IgD-negative memory B cell (primary cell): ENCODE results near the gene CEP97. TPM values are rescaled to one million over a fixed set of nuclear protein-coding genes. Genes with fewer than 3 reads are reported as not detected.
"Not testable (repeated sequence)": the region's sequence is repeated elsewhere in the genome, so short reads cannot be mapped to it uniquely, and the experiment has no call there.

ENCODE experiments used
- H3K27ac Mint-ChIP-seq, 3 donors: one replicate each; pipeline ENCODE4 v1.8.0; 2020 to 2022; ENCODE audit warnings: mild to moderate bottlenecking in 3 of 3, mixed read lengths in 3 of 3, moderate library complexity in 1 of 3
- H3K27me3 Mint-ChIP-seq: one replicate; pipeline ENCODE4 v1.8.0; 2021; ENCODE audit warnings: mixed read lengths
- H3K36me3 Mint-ChIP-seq: one replicate; pipeline ENCODE4 v1.8.0; 2020; ENCODE audit warnings: mild to moderate bottlenecking, mixed read lengths
- H3K4me1 Mint-ChIP-seq, 3 donors: one replicate each; pipeline ENCODE4 v1.8.0; 2020 to 2022; ENCODE audit warnings: mixed read lengths in 3 of 3, mild to moderate bottlenecking in 1 of 3
- H3K4me3 Mint-ChIP-seq, 4 donors: one replicate each; pipeline ENCODE4 v1.8.0; 2020 to 2022; ENCODE audit warnings: mild to moderate bottlenecking in 4 of 4, mixed read lengths in 4 of 4, moderate library complexity in 3 of 4
- H3K9me3 Mint-ChIP-seq, 3 donors: one replicate each; pipeline ENCODE4 v1.8.0; 2020 to 2021; ENCODE audit warnings: mixed read lengths in 3 of 3, mild to moderate bottlenecking in 1 of 3
- polyA plus RNA-seq: library from polyadenylated mRNA; unstranded; fragments of 300-500 nt; fragmentation: Illumina TruSeq; gene quantifications from one replicate; pipeline ENCODE4 v1.2.3, GENCODE V29; 2021

Gene CEP97, protein sequence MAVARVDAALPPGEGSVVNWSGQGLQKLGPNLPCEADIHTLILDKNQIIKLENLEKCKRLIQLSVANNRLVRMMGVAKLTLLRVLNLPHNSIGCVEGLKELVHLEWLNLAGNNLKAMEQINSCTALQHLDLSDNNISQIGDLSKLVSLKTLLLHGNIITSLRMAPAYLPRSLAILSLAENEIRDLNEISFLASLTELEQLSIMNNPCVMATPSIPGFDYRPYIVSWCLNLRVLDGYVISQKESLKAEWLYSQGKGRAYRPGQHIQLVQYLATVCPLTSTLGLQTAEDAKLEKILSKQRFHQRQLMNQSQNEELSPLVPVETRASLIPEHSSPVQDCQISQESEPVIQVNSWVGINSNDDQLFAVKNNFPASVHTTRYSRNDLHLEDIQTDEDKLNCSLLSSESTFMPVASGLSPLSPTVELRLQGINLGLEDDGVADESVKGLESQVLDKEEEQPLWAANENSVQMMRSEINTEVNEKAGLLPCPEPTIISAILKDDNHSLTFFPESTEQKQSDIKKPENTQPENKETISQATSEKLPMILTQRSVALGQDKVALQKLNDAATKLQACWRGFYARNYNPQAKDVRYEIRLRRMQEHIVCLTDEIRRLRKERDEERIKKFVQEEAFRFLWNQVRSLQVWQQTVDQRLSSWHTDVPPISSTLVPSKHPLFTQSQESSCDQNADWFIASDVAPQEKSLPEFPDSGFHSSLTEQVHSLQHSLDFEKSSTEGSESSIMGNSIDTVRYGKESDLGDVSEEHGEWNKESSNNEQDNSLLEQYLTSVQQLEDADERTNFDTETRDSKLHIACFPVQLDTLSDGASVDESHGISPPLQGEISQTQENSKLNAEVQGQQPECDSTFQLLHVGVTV
- polyA plus RNA-seq, result 6.1 TPM

DNA sequence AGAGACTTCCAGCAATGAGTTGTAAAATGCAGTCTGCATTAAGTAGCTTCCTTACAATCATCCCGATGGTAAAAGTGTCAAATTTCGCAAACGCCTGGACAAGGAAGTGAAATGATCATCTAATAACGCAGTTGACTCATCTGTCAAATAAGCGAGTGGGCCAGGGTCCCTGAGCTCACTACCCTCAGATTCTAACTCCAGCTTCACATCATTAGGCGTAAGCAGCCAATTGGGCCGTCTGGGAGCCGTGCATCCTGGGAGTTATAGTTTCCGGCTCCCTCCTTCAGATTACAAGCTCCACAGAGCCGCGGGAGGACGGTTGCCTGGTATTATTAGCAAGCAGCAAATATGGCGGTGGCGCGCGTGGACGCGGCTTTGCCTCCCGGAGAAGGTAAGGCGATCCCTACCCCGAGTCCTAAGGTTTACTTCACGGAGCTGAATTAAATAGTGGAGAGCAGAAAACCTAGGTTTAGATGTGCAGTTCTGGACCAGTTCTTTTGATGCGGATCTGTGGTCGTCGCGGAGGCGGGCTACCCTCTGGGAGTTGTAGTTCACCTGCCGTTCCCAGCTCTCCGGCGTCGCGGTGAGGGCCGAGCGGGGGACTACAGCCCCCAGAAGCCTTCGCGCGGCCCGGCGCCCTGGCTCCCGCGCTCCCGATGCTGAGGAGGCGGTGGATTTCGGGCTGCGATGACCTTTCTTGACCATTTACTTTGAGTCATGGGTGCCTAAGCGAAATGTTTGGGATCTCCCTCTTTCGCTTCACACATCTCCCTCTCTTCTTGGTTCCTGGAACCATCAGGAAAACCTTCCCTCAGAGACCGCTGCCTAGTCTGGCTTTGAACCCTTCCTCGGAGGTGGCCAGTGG is at the start of gene CEP97:
CEP97 (plus strand) TSS at position 286 of the 865 bp plus-strand sequence; CDS start at position 349, 63 bp downstream.
- H3K27me3 Mint-ChIP-seq, result no peaks in the 10 kb centered on the region
- peak within 1 kb of the TSS; percentile 91 to 98 (median 98) for H3K27ac Mint-ChIP-seq
- no peaks in the 10 kb centered on the region for H3K9me3 Mint-ChIP-seq
- H3K4me1 Mint-ChIP-seq, result peaks cover 28 to 36% (median 31%) of the 10 kb centered on the region in 3 donors
- H3K36me3 Mint-ChIP-seq, result no peaks in the 10 kb centered on the region
- peak within 1 kb of the TSS; percentile 95 to 100 (median 98) for H3K4me3 Mint-ChIP-seq

DNA sequence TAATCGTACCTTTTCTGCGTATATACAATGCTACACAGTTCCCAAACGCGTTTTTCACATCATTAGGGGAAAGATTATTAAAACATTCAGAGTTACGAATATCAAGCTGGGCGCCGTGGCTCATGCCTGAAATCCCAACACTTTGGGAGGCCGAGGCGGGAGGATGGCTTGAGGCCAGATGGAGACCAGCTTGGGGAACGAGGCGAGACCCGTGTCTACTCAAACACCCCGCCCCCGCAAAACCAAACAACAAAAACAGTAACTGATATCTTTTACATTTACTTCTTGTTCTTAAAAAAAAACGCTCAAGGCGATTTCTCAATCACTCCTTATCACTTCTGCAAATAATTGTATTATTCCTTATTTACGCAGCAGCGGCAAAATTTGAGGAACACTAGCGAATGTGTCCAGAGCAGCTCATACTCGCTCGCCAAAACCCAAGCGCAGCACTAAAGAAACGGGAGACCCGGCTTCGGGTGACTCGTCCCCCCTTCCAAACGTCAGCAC is 48.7 kb upstream of the CEP97 start:
- Mint-ChIP-seq H3K4me1 (peaks cover 24 to 40% (median 36%) of the 10 kb centered on the region in 3 donors), H3K36me3 (peaks cover 4% of the 10 kb centered on the region), H3K27me3 (peaks cover 2% of the 10 kb centered on the region), H3K27ac (peak overlapping the region; percentile 95 to 100 (median 98)), H3K4me3 (peak overlapping the region; percentile 94 to 99 (median 96)), H3K9me3 (no peaks in the 10 kb centered on the region)

DNA sequence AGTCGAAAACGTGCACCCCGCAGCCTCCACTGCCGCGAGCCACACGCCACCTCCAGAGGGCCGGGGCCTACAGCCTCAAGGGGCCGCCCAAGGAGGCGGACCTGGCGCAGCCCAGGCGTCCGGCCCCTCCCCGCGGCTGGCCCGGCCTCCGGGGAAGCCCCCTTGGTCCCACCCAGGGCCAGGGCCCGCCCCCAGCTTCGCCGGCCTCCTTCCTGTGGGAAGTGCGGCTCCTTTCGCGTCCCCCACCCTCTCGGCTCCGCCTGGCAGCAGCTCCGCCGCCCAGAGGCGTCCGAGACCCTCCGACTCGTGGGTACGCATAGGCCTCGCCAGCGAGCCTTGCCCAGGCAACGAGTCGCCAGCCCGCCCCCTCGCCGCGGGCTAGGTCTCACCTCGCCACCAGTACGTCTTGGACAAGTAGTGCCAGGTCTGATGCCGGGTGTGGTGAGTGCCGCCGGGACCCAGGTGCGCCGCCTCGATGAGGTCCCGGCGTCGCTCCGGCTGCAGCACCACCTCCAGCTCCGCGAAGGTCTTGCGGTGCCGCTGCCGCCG is 48.1 kb upstream of the CEP97 start:
- H3K36me3 Mint-ChIP-seq, result peaks cover 4% of the 10 kb centered on the region
- peak overlapping the region; percentile 95 to 100 (median 98) for H3K27ac Mint-ChIP-seq
- H3K9me3 Mint-ChIP-seq, result no peaks in the 10 kb centered on the region
- H3K27me3 Mint-ChIP-seq, result peaks cover 2% of the 10 kb centered on the region
- peak overlapping the region; percentile 94 to 99 (median 96) for H3K4me3 Mint-ChIP-seq
- peaks cover 24 to 39% (median 34%) of the 10 kb centered on the region in 3 donors for H3K4me1 Mint-ChIP-seq

GRCh38 chr3:101676765-101677435 is 47.5 kb upstream of the CEP97 start, which contains the start of gene ZBTB11:
Gene ZBTB11, minus strand, starts transcription at chr3:101677132. Its CDS starts 218 bp downstream, at chr3:101676914.
- peak within 1 kb of the TSS; percentile 94 to 99 (median 96) for H3K4me3 Mint-ChIP-seq
- peaks cover 24 to 35% (median 33%) of the 10 kb centered on the region in 3 donors for H3K4me1 Mint-ChIP-seq
- peaks cover 2% of the 10 kb centered on the region for H3K27me3 Mint-ChIP-seq
- H3K27ac Mint-ChIP-seq, result peak within 1 kb of the TSS; percentile 95 to 100 (median 98)
- H3K9me3 Mint-ChIP-seq, result no peaks in the 10 kb centered on the region
- H3K36me3 Mint-ChIP-seq, result peaks cover 4% of the 10 kb centered on the region

DNA sequence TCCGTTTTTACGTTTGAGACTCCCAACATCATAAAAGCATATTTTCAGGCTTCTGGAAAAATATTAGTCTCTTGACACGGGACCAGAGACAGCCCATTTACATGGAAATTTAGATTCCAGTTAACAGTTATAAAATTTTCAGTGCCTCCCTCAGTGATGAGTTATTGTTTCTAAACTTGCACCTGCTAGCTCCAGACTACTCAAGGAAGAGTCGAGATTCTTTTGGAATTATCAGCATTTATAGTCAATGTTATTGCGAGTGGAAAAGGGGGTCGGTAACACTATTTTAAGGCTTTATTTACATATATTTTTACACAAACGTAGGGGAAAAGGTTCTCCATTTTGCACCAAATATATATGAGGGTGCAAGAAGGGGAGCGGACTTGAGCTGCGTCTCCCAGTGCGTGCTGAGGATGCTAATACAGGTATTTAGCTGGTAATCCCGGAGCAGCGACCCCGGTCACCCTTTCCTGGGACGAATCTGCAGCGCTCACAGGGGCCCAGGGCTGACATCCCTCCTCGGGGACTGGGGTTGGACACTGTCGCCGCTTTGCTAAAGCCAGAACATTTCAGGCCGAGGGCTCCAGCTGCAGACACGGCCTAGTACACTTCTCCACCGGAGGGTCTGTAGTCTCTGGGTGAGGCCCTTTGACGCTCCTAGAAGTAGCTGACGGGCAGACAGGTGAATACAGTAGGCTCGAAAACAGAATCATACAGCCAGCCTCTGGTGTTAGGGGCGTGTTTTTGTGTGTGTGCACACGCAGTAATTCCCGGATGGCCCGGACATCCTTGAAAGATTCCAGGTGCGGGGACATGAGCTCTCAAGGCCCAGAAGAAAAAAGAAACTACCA is 46.8 kb upstream of the CEP97 start:
- peak overlapping the region; percentile 94 to 99 (median 96) for H3K4me3 Mint-ChIP-seq
- no peaks in the 10 kb centered on the region for H3K9me3 Mint-ChIP-seq
- H3K4me1 Mint-ChIP-seq, result peaks cover 24 to 30% (median 27%) of the 10 kb centered on the region in 3 donors
- H3K36me3 Mint-ChIP-seq, result peaks cover 3% of the 10 kb centered on the region
- peak overlapping the region; percentile 95 to 100 (median 98) for H3K27ac Mint-ChIP-seq
- peaks cover 2% of the 10 kb centered on the region for H3K27me3 Mint-ChIP-seq

DNA sequence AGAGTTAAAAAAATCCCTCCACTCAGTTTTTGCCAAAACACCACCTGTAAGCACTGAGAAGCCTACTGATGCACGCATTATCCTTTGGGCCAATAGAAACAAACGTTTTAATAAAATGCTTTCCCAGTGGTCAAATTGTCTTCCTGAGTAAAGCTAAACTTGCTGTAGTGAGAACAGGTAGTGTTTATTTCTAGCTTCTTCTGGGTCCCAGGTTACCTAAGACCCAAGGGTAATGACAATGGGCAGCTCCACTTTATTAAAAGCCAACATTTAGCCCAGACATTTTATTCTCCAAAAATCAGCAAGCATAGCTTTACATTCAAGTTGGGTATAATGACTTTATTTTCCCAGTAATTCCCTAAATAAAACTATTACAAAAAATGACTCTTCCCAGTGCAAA is 45.6 kb upstream of the CEP97 start:
- H3K4me1 Mint-ChIP-seq, result peaks cover 19 to 25% (median 20%) of the 10 kb centered on the region in 3 donors
- not testable (repeated sequence) for H3K9me3 Mint-ChIP-seq, H3K27ac Mint-ChIP-seq, H3K27me3 Mint-ChIP-seq, H3K36me3 Mint-ChIP-seq
- H3K4me3 Mint-ChIP-seq, result peak overlapping the region in 2 of 4 donors; percentile 3 to 31

GRCh38 chr3:101680466-101680865 is 43.9 kb upstream of the CEP97 start:
- Mint-ChIP-seq H3K4me1 (peaks cover 14 to 23% (median 21%) of the 10 kb centered on the region in 3 donors), H3K27me3 (peaks cover 2% of the 10 kb centered on the region), H3K27ac (peak overlapping the region in 1 of 3 donors; percentile 69), H3K4me3 (peak overlapping the region in 1 of 4 donors; percentile 72), H3K36me3 (peaks cover 6% of the 10 kb centered on the region), H3K9me3 (no peaks in the 10 kb centered on the region)

- Mint-ChIP-seq H3K36me3 (peaks cover 6% of the 10 kb centered on the region), H3K4me1 (peaks cover 18 to 36% (median 24%) of the 10 kb centered on the region in 3 donors), H3K4me3 (peak overlapping the region; percentile 98 to 100 (median 100))
Observed at GRCh38 chr3:101685050-101685400, 39.4 kb upstream of the CEP97 start.

DNA sequence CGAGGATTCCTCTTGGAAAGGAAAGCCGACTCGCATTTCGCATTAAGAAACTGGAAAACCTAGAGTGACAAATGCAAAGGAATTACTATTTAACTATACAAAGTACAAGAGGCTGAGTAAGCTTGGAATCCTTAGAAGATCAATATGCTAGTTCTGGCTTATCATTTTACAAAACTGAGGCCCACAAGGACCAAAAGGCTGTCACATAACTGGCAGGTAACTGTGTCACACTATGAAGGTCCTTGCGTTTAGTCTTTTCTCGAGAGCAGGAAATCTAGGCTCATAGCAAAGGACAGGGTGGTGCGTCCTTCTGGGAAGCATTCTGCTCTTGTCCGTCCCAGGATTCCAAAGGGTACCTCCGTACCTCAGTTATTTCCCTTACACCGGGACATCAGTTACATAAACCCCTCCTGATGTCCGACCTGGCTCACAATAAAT is 38.5 kb upstream of the CEP97 start:
- Mint-ChIP-seq H3K27ac (peak overlapping the region; percentile 94 to 100 (median 99)), H3K4me1 (peaks cover 18 to 31% (median 28%) of the 10 kb centered on the region in 3 donors), H3K9me3 (no peaks in the 10 kb centered on the region), H3K27me3 (no peaks in the 10 kb centered on the region), H3K36me3 (peaks cover 6% of the 10 kb centered on the region), H3K4me3 (peak overlapping the region; percentile 98 to 100 (median 100))

More at GRCh38 chr3:101685050-101685400, 39.4 kb upstream of the CEP97 start:
- Mint-ChIP-seq H3K27me3 (no peaks in the 10 kb centered on the region), H3K9me3 (no peaks in the 10 kb centered on the region), H3K27ac (peak overlapping the region; percentile 94 to 100 (median 99))

- peaks cover 5% of the 10 kb centered on the region for H3K36me3 Mint-ChIP-seq
- H3K4me3 Mint-ChIP-seq, result peak overlapping the region; percentile 98 to 100 (median 100)
- no peaks in the 10 kb centered on the region for H3K27me3 Mint-ChIP-seq
- H3K27ac Mint-ChIP-seq, result peak overlapping the region; percentile 94 to 100 (median 99)
- H3K4me1 Mint-ChIP-seq, result peaks cover 18 to 29% (median 29%) of the 10 kb centered on the region in 3 donors
- H3K9me3 Mint-ChIP-seq, result no peaks in the 10 kb centered on the region
Observed at GRCh38 chr3:101687142-101687931, 37.1 kb upstream of the CEP97 start.

DNA sequence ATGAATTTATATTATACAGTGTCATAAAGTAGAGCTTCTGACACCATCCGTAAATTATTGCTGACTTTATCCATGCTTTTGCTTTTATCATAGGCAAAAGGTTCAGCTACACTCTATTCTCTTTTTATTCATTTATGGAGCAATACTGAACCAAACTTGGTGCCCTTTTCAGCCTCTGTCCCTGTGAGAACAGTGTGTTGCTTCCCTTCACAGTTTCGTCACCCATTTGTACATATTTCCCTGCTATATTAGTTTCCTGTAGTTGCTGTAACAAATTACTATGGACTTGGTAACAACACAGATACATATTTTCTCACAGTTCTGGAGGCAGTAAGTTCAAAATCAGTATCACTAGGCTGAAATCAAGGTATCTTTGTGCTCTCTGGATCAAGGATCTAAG is 35.1 kb upstream of the CEP97 start:
- Mint-ChIP-seq H3K4me1 (peaks cover 21 to 31% (median 29%) of the 10 kb centered on the region in 3 donors), H3K9me3 (no peaks in the 10 kb centered on the region), H3K36me3 (peaks cover 4% of the 10 kb centered on the region), H3K4me3 (peak overlapping the region in 1 of 4 donors; percentile 46), H3K27me3 (no peaks in the 10 kb centered on the region), H3K27ac (peak overlapping the region in 2 of 3 donors; percentile 23 to 49)

GRCh38 chr3:101690972-101691371 is 33.4 kb upstream of the CEP97 start:
- Mint-ChIP-seq H3K27ac (peak overlapping the region in 1 of 3 donors; percentile 39), H3K36me3 (no peaks in the 10 kb centered on the region), H3K27me3 (no peaks in the 10 kb centered on the region), H3K4me1 (peaks cover 15 to 19% (median 18%) of the 10 kb centered on the region in 3 donors), H3K4me3 (peak overlapping the region in 2 of 4 donors; percentile 47 to 52), H3K9me3 (no peaks in the 10 kb centered on the region)
